ENCODE measurements around the gene LRRC4C. TPM values are rescaled to one million over a fixed set of nuclear protein-coding genes. Genes with fewer than 3 reads are reported as not detected.

Gene LRRC4C
- total and polyA plus RNA-seq, 2 donors (not counting 3 experiments of a cell fraction or from before 2014, with no cell fraction given): not detected

DNA sequence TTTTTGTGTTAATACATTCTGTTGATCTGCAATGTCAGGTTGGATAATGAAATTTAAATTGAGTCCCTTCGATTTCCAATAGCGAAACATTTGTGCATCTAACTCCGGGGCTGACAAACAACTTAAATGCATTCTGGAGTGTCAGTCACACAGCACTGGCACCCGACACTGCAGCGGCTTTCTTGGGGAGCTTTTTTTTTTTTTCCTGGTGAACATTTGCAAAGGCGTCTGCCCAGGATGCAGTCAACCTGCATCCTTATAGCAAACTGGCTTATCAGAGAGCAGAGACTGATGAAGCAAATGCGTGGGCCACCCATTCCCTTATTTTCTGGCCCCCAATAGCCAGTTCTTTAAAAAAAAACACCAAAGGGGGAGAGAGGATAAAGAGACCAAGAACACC is 1167.7 kb downstream of the LRRC4C start:
- peaks cover 14 to 17% of the 10 kb centered on the region in 2 experiments for H3K27me3 ChIP-seq (ENCODE audit: control insufficient read depth in 2 of 2, insufficient read depth in 2 of 2, low read length in 2 of 2)
- no peaks in the 10 kb centered on the region for H4K20me1 ChIP-seq (replicated peaks; ENCODE audit: control insufficient read depth, extremely low read depth, insufficient read depth, low read length)
- no TSS peak for BruUV-seq (replicated peaks)
- ChIA-PET POLR2A (no interaction called here), CTCF (interaction anchor here (0.6 kb wide), 1 partner anchor 1623 kb away, joined by 3 read pairs; no protein-coding TSS in a partner anchor)
- H3K9ac ChIP-seq (replicated peaks; ENCODE audit: extremely low read depth, insufficient read depth, low read length): no peak overlapping the region
- intact Hi-C loops (cut with micrococcal nuclease): loop anchor here (5.0 kb wide), 1 partner anchor 1499 kb away; no protein-coding TSS in a partner anchor
- no peak overlapping the region for H3K27ac ChIP-seq (ENCODE audit: insufficient read depth, low read depth, low read length)
- TF ChIP-seq POLR2AphosphoS5 (IDR thresholded peaks at IDR 0.05; ENCODE audit: insufficient read depth, low read depth, low read length) (no peak), MYC (IDR thresholded peaks at IDR 0.05; ENCODE audit: low read depth, low read length) (no peak), GATA2 (IDR thresholded peaks at IDR 0.05; ENCODE audit: insufficient read depth, insufficient read length, low read depth, low read length) (no peak), JUN (IDR thresholded peaks at IDR 0.05; ENCODE audit: borderline replicate concordance, insufficient read depth, insufficient read length, low read depth) (no peak), FOS (IDR thresholded peaks at IDR 0.05; ENCODE audit: borderline replicate concordance, insufficient read depth, low read length) (no peak), POLR2A (IDR thresholded peaks at IDR 0.05; ENCODE audit: low read depth, low read length) (no peak), EZH2 (IDR thresholded peaks at IDR 0.05; ENCODE audit: borderline replicate concordance, low read depth, low read length, severe bottlenecking) (no peak)
- TF ChIP-seq, protein P1, sequence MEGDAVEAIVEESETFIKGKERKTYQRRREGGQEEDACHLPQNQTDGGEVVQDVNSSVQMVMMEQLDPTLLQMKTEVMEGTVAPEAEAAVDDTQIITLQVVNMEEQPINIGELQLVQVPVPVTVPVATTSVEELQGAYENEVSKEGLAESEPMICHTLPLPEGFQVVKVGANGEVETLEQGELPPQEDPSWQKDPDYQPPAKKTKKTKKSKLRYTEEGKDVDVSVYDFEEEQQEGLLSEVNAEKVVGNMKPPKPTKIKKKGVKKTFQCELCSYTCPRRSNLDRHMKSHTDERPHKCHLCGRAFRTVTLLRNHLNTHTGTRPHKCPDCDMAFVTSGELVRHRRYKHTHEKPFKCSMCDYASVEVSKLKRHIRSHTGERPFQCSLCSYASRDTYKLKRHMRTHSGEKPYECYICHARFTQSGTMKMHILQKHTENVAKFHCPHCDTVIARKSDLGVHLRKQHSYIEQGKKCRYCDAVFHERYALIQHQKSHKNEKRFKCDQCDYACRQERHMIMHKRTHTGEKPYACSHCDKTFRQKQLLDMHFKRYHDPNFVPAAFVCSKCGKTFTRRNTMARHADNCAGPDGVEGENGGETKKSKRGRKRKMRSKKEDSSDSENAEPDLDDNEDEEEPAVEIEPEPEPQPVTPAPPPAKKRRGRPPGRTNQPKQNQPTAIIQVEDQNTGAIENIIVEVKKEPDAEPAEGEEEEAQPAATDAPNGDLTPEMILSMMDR (IDR thresholded peaks at IDR 0.05; ENCODE audit: extremely low read depth in 1 of 2, insufficient read depth in 1 of 2, low read depth in 1 of 2, low read length in 2 of 2): no peak
- TF ChIP-seq, protein P2, sequence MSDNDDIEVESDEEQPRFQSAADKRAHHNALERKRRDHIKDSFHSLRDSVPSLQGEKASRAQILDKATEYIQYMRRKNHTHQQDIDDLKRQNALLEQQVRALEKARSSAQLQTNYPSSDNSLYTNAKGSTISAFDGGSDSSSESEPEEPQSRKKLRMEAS (IDR thresholded peaks at IDR 0.05; ENCODE audit: insufficient read depth, insufficient read length): no peak
- no peak overlapping the region for H2AFZ ChIP-seq (ENCODE audit: low read depth, low read length)
- dilution Hi-C loops (cut with MboI; ENCODE audit: extremely low pct_ligation_motif_present, low sequenced_read_pairs): no loop called here
- H3K4me3 ChIP-seq (replicated peaks in 1 of 3; ENCODE audit: insufficient read depth in 1 of 3, low read depth in 1 of 3, low read length in 3 of 3): no peak overlapping the region
- no peaks in the 10 kb centered on the region for H3K79me2 ChIP-seq (ENCODE audit: control insufficient read depth, insufficient read depth, low read length)
- FAIRE-seq (no peak), DNase-seq (ENCODE audit: low read depth, low spot score) (no peak)
- no peaks in the 10 kb centered on the region for H3K9me1 ChIP-seq (replicated peaks; ENCODE audit: control insufficient read depth, extremely low read depth, insufficient read depth, low read length)
- H3K4me1 ChIP-seq (ENCODE audit: control insufficient read depth, extremely low read depth, insufficient read depth, low read length): no peaks in the 10 kb centered on the region
- H3K4me2 ChIP-seq (ENCODE audit: insufficient read depth, low read length): no peak overlapping the region
- H3K36me3 ChIP-seq (ENCODE audit: control insufficient read depth in 2 of 2, extremely low read depth in 1 of 2, insufficient read depth in 2 of 2, low read length in 2 of 2): no peaks in the 10 kb centered on the region
- H3K9me3 ChIP-seq (replicated peaks; ENCODE audit: control insufficient read depth, insufficient read depth, low read length): no peaks in the 10 kb centered on the region

Measured in endothelial cell of umbilical vein (primary cell).